NCI-H187 treated with DMSO at 0.1 percent for 48 hours (cell line): ENCODE results near the gene ZBTB32.

ENCODE experiments used
- DNase-seq: peaks from one replicate; lab custom pipeline; 2025; lab: John Stamatoyannopoulos, UW

ZBTB32 gene

GRCh38 chr19:35695895-35696422, 8.4 kb upstream of the ZBTB32 start:
- DNase-seq: no peak

- DNase-seq: no peak
These were observed 7.5 kb upstream of the ZBTB32 start for GRCh38 chr19:35696835-35697234.

GRCh38 chr19:35702223-35703012, 1.9 kb upstream of the ZBTB32 start:
- DNase-seq: peak; percentile 93

GRCh38 chr19:35703343-35703742, 1.0 kb upstream of the ZBTB32 start:
- no peak for DNase-seq

- DNase-seq: no peak
These were observed 4.0 kb downstream of the ZBTB32 start for GRCh38 chr19:35708391-35708790.

- no peak for DNase-seq
These were observed 6.7 kb downstream of the ZBTB32 start for GRCh38 chr19:35710784-35711723.

GRCh38 chr19:35712567-35713505, 8.5 kb downstream of the ZBTB32 start:
- no peak for DNase-seq

- no peak for DNase-seq
These were observed 9.1 kb downstream of the ZBTB32 start for GRCh38 chr19:35713506-35713850.

GRCh38 chr19:35713904-35714495, 9.6 kb downstream of the ZBTB32 start:
- DNase-seq: no peak

GRCh38 chr19:35714601-35715354, 10.4 kb downstream of the ZBTB32 start:
- DNase-seq: no peak

GRCh38 chr19:35715355-35715809, 11.0 kb downstream of the ZBTB32 start:
- no peak for DNase-seq

- DNase-seq: no peak
These were observed 11.8 kb downstream of the ZBTB32 start for GRCh38 chr19:35715981-35716800.

GRCh38 chr19:35716801-35717664, 12.7 kb downstream of the ZBTB32 start:
- peak; percentile 69 for DNase-seq

- no peak for DNase-seq
These were observed 13.4 kb downstream of the ZBTB32 start, which contains the start of gene KMT2B for GRCh38 chr19:35717665-35718344. KMT2B (plus strand) TSS chr19:35718003; CDS start chr19:35718019, 16 bp downstream.

- DNase-seq: no peak
These were observed 14.1 kb downstream of the ZBTB32 start for GRCh38 chr19:35718345-35719041.

GRCh38 chr19:35719402-35720162, 15.2 kb downstream of the ZBTB32 start:
- no peak for DNase-seq

- DNase-seq: no peak
These were observed 15.8 kb downstream of the ZBTB32 start for GRCh38 chr19:35720163-35720524.
